A673 (cell line): ENCODE data around the gene TTLL1.

Source experiments
- CTCF ChIP-seq: fragments of 300-800, 200-600 bp; sonication (generic); conservative IDR thresholded peaks from 2 replicates; pipeline ENCODE4 v1.5.1; 2017; ENCODE audit warnings: low read depth, mild to moderate bottlenecking, antibody characterized with exemption, low read length, moderate library complexity, mixed read lengths
- EZH2 ChIP-seq: fragments of 200-600 bp; sonication (generic); IDR thresholded peaks from 2 replicates; pipeline ENCODE4 v1.6.1; 2017; ENCODE audit warnings: borderline replicate concordance, low read depth, mild to moderate bottlenecking, mixed read lengths, antibody characterized with exemption, low read length; ENCODE audit not compliant: poor library complexity, severe bottlenecking

- TF ChIP-seq CTCF = no peak
- no peak for TF ChIP-seq EZH2
Observed at GRCh38 chr22:43094085-43094484, 4.9 kb upstream of the TTLL1 start.
